ENCODE results near the gene GOLGA8K.
"Not testable (repeated sequence)": the region's sequence is repeated elsewhere in the genome, so short reads cannot be mapped to it uniquely, and the experiment has no call there.

DNA sequence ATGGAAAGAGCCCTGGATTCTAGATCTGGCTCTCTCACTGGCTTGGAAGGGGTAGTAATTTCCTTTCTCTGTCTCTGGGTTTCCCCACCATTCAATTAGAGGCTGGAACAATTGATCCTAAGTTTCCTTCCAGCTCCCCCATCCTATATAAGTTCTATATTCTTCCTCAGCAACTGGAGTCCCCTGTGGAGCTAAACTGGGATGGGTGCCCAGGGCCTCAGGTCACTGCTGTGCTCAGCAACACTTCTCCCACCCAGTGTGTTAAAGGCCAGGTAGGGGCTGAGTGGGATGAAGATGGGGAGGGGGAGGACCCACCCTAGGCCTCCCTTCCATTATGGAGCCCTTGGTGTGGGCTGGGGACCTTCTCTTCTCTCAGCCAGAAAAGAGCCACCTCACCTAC is 46.2 kb downstream of the GOLGA8K start:
- TF ChIP-seq, protein P1, sequence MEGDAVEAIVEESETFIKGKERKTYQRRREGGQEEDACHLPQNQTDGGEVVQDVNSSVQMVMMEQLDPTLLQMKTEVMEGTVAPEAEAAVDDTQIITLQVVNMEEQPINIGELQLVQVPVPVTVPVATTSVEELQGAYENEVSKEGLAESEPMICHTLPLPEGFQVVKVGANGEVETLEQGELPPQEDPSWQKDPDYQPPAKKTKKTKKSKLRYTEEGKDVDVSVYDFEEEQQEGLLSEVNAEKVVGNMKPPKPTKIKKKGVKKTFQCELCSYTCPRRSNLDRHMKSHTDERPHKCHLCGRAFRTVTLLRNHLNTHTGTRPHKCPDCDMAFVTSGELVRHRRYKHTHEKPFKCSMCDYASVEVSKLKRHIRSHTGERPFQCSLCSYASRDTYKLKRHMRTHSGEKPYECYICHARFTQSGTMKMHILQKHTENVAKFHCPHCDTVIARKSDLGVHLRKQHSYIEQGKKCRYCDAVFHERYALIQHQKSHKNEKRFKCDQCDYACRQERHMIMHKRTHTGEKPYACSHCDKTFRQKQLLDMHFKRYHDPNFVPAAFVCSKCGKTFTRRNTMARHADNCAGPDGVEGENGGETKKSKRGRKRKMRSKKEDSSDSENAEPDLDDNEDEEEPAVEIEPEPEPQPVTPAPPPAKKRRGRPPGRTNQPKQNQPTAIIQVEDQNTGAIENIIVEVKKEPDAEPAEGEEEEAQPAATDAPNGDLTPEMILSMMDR (IDR thresholded peaks at IDR 0.05; ENCODE audit: low read depth, low read length) = not testable (repeated sequence)
- TF ChIP-seq POLR2A (IDR thresholded peaks at IDR 0.05; ENCODE audit: extremely low read depth, insufficient read length) = not testable (repeated sequence)

All from NB4 (cell line).